ENCODE data around the gene SUPT20HL1.
"Not testable (repeated sequence)": the region's sequence is repeated elsewhere in the genome, so short reads cannot be mapped to it uniquely, and the experiment has no call there.

Gene SUPT20HL1

GRCh38 chrX:24360272-24360671 lies at the start of gene SUPT20HL1:
SUPT20HL1 (plus strand) TSS chrX:24360639; CDS start chrX:24362761, 2,122 bp downstream.
- H3K4me3 ChIP-seq, result no peak within 1 kb of the TSS
- TF ChIP-seq CTCF (IDR thresholded peaks at IDR 0.05), result no peak
- no peaks in the 10 kb centered on the region for H3K9me3 ChIP-seq
- H3K27me3 ChIP-seq, result no peaks in the 10 kb centered on the region
- DNase-seq, result no peak
- H3K4me1 ChIP-seq, result no peaks in the 10 kb centered on the region
- no peaks in the 10 kb centered on the region for H3K36me3 ChIP-seq
- intact Hi-C loops (cut with DNase I; ENCODE audit: low total_unique reads), result no loop called here
- H3K27ac ChIP-seq, result no peak within 1 kb of the TSS

- DNase-seq; H3K4me1 ChIP-seq; intact Hi-C loops (cut with DNase I; ENCODE audit: low total_unique reads); H3K27ac ChIP-seq; H3K4me3 ChIP-seq; H3K9me3 ChIP-seq; H3K27me3 ChIP-seq; H3K36me3 ChIP-seq: not testable (repeated sequence)
Measured at GRCh38 chrX:24310916-24311315, 49.5 kb upstream of the SUPT20HL1 start.

DNA sequence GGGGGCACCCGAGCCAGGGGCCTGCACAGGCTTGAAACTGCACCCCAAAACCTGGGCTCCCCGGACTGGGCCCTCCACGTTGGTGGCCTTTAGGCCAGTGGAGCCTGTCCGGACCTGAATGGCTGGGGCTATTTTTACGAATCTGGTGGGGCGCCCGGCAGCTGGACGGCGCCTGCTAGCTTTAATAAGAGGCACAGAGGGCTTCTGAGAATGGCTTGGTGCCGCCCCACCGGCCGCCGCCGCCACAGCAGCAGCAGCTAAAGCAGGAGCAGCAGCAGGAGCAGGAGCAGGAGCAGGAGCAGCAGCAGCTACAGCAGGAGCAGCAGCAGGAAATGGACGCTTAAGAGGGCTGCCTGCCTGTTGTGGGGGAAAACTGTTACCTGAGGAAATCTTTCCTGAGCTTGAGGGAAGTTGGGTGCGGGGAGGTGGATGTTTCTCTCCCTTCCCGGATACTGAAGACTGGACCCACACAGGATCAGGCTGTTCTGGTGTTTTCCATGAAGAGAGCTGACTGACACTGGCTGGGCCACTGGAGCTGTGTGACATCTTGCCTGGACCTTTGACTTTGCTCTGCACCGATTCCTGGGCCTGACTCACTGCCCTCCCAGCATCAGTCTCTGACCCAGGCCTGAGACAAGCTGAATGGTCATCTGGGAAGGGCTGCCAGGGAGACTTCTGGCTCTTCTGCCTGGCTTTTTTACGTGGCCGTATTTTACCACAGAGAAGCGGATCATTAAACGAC lies 48.8 kb upstream of the SUPT20HL1 start:
- DNase-seq; H3K4me3 ChIP-seq; H3K9me3 ChIP-seq; H3K27me3 ChIP-seq; H3K27ac ChIP-seq; H3K4me1 ChIP-seq; H3K36me3 ChIP-seq; intact Hi-C loops (cut with DNase I; ENCODE audit: low total_unique reads): not testable (repeated sequence)

DNA sequence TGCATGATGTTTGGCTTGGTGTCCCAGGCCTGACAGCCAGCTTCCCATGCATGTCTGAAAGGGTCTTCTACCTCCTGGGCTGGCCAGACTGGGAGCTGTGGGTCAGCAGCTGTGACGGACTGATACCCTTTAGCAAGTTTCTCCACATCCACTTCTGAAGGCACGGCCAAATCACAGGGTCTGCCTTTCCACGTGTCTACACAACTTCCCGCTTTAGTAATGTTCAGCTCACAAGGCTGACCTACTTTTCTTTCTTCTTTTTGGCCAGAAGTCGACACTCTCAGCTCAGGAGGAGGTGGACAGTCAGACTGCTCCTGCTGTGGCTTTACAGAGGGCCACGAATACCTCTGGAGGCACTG lies 48.2 kb upstream of the SUPT20HL1 start:
- intact Hi-C loops (cut with DNase I; ENCODE audit: low total_unique reads); H3K36me3 ChIP-seq; H3K27me3 ChIP-seq; H3K9me3 ChIP-seq; H3K4me1 ChIP-seq; H3K4me3 ChIP-seq; H3K27ac ChIP-seq; DNase-seq: not testable (repeated sequence)

DNA sequence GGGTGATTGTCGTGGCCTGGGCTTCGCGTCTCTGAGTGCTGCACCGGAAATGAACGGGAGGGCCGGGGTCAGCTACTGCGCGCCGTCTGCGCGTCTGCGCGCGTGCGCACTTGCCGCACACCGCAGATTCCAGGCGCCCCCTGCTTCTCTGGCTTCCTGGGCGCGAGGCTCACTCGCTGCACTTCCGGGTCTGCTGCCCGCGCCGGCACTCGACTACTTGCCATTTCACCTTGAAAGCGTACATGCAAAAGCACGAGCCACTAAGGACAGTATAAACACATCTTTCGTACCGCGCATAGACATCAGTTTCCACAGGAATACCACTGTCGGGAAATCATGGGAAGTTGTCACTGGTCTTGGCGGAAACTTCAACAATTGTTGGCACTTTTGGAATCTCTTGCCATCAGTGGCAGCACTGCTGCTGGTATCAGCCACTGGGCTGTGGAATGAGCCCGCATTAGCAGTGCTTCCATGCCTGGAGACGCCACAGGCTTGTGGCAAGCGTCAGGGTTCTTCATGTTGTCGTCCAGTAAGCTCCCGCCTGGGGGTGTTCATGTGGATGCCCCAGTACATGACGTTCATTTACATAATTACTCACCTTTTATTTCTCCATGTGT lies 46.3 kb upstream of the SUPT20HL1 start, which contains the start of gene SUPT20HL2:
SUPT20HL2 (minus strand) TSS at position 51 of the 617 bp plus-strand sequence. CDS start 754 bp downstream, outside the sequence.
- DNase-seq, result no peak
- intact Hi-C loops (cut with DNase I; ENCODE audit: low total_unique reads), result no loop called here
- Histone ChIP-seq H3K4me3 (no peak within 1 kb of the TSS), H3K27me3 (no peaks in the 10 kb centered on the region), H3K27ac (no peak within 1 kb of the TSS), H3K4me1 (no peaks in the 10 kb centered on the region), H3K9me3 (no peaks in the 10 kb centered on the region), H3K36me3 (no peaks in the 10 kb centered on the region)
- TF ChIP-seq CTCF (IDR thresholded peaks at IDR 0.05), result no peak

DNA sequence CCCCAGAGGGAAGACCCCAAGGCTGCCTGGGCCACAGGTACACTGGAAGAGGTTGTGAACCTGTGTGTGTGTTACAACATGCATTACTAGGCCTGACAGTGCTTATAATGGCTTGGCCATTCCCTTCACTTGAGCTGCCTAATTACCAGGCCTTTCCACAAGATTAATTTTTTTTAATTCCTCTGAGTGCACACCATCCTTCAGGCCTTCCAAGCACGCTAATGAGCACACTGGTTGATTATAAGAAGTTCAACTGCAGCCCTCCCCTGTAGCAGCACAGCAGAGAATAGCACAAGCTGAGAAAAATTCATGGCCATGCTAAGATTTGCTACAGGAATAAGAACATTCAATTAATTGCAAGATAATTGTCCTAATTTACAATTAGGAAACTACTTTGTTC lies 44.3 kb upstream of the SUPT20HL1 start:
- Histone ChIP-seq H3K4me3 (no peak overlapping the region), H3K36me3 (no peaks in the 10 kb centered on the region), H3K27me3 (no peaks in the 10 kb centered on the region), H3K4me1 (no peaks in the 10 kb centered on the region), H3K9me3 (no peaks in the 10 kb centered on the region), H3K27ac (no peak overlapping the region)
- no peak for DNase-seq
- intact Hi-C loops (cut with DNase I; ENCODE audit: low total_unique reads), result no loop called here
- TF ChIP-seq CTCF (IDR thresholded peaks at IDR 0.05), result no peak

DNA sequence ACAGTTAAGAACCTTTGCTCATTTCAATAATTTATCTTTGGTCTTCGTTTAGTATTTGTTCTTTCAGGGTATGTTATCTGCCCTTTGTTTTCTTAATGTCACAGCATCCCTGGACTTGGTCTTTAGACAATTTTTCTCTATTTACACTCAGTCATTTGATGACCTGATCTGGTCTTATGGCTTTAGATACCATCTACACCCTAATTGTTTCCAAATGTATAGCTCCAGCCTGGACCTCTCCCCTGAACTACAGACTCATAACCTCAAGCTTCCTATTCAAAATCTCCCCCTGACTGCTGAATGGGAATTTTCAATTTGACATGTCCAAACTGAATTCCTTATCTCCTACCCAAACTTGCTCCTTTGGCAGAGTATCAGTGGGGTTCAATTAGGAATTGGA lies 42.9 kb upstream of the SUPT20HL1 start:
- Histone ChIP-seq H3K9me3 (no peaks in the 10 kb centered on the region), H3K4me1 (no peaks in the 10 kb centered on the region), H3K27me3 (no peaks in the 10 kb centered on the region), H3K27ac (no peak overlapping the region), H3K4me3 (no peak overlapping the region), H3K36me3 (no peaks in the 10 kb centered on the region)
- no peak for TF ChIP-seq CTCF (IDR thresholded peaks at IDR 0.05)
- intact Hi-C loops (cut with DNase I; ENCODE audit: low total_unique reads), result no loop called here
- no peak for DNase-seq
